Measurements from ENCODE around the gene GPRC5C. TPM values are rescaled to one million over a fixed set of nuclear protein-coding genes. Genes with fewer than 3 reads are reported as not detected.

The GPRC5C gene
- total and polyA plus RNA-seq, 2 of the 13 experiments (the other 11 are each of a cell fraction or from before 2014, with no cell fraction given) = 85.6 to 300 TPM

DNA sequence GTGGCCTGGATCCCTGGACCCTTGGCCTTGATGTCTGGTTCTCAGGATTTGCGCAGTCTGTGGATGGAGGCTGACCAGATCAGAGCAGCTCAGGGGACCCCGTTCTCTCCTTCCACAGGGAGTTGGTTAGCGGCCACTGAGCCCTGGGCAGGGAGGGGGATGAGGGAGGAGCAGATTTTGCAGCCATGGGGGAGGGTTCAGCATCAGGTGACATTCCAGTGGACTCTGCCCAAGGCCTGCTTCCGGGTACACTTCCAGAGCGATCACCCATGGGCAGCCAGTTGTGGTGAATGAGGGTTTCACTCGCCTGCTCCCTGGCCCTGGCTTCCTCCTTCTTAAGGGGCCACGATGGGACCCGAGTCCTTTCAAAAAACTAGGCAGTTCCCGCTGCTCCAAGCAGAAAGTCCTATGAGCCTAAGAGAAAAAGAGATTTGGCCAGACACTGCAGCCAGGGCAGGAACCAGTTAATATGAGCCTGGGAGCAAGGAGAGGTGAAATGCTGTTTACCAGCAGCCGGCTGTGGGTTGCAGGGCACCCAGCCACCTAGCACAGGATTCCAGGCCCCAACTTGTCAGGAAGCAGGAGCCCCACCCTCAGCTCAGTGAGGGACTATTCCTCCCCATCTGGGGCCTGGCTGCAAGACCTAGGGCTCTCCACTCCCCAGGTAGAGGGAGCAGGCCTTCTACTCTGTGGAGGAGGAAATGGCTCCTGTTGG lies 4.7 kb upstream of the GPRC5C start (continued):
- TF ChIP-seq NR2F1 (CRISPR knock-in tag; IDR thresholded peaks at IDR 0.05) (peak in 1 of 2 experiments; percentile 26; a peak in 1 of 4 replicates), CCDC6 (CRISPR knock-in tag; IDR thresholded peaks at IDR 0.05) (no peak), ZNF772 (CRISPR knock-in tag; IDR thresholded peaks at IDR 0.05) (no peak), ZNF547 (CRISPR knock-in tag; IDR thresholded peaks at IDR 0.05) (peak; percentile 68; the same call in 1 of the 2 replicates), ZNF460 (CRISPR knock-in tag; IDR thresholded peaks at IDR 0.05; ENCODE audit: borderline replicate concordance) (no peak), NCOR1 (IDR thresholded peaks at IDR 0.05; ENCODE audit: borderline replicate concordance, low read length) (peak; percentile 62; the same call in 1 of the 2 replicates), HDAC6 (IDR thresholded peaks at IDR 0.05; ENCODE audit: low read depth, low read length) (no peak), EZH2 (conservative IDR thresholded peaks at IDR 0.05; ENCODE audit: low read depth, low read length) (no peak), RFX3 (CRISPR knock-in tag; IDR thresholded peaks at IDR 0.05) (no peak), ERF (CRISPR knock-in tag; IDR thresholded peaks at IDR 0.05) (peak; percentile 90), ZNF10 (CRISPR knock-in tag; IDR thresholded peaks at IDR 0.05; ENCODE audit: borderline replicate concordance, low read depth) (no peak), ZNF879 (CRISPR knock-in tag; IDR thresholded peaks at IDR 0.05) (0 out of 2 replicates have a peak, but pooled peaks have one; percentile 48), FOXO1 (CRISPR knock-in tag; IDR thresholded peaks at IDR 0.05) (peak; percentile 61), HNF4A (CRISPR knock-in tag; IDR thresholded peaks at IDR 0.05) (peak; percentile 94), PHF8 (CRISPR knock-in tag; IDR thresholded peaks at IDR 0.05) (peak; percentile 63), ZC3H13 (CRISPR knock-in tag; IDR thresholded peaks at IDR 0.05) (peak; percentile 83; the same call in 1 of the 2 replicates), ZNF230 (CRISPR knock-in tag; IDR thresholded peaks at IDR 0.05) (0 out of 2 replicates have a peak, but pooled peaks have one; percentile 72), IRX3 (CRISPR knock-in tag; IDR thresholded peaks at IDR 0.05; ENCODE audit: borderline replicate concordance, low read depth) (peak; percentile 75; the same call in 1 of the 2 replicates), AGO1 (IDR thresholded peaks at IDR 0.05; ENCODE audit: low read depth, low read length, poor library complexity, severe bottlenecking) (no peak), NFKB2 (CRISPR knock-in tag; IDR thresholded peaks at IDR 0.05; ENCODE audit: borderline replicate concordance) (peak; percentile 53)
- TF ChIP-seq, protein P1, sequence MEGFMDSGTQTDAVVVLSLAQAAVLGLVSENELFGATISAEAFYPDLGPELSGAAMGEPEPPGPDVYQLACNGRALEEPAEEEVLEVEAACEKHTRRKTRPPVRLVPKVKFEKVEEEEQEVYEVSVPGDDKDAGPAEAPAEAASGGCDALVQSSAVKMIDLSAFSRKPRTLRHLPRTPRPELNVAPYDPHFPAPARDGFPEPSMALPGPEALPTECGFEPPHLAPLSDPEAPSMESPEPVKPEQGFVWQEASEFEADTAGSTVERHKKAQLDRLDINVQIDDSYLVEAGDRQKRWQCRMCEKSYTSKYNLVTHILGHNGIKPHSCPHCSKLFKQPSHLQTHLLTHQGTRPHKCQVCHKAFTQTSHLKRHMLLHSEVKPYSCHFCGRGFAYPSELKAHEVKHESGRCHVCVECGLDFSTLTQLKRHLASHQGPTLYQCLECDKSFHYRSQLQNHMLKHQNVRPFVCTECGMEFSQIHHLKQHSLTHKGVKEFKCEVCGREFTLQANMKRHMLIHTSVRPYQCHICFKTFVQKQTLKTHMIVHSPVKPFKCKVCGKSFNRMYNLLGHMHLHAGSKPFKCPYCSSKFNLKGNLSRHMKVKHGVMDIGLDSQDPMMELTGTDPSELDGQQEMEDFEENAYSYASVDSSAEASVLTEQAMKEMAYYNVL (CRISPR knock-in tag; IDR thresholded peaks at IDR 0.05; ENCODE audit: borderline replicate concordance) = 0 out of 2 replicates have a peak, but pooled peaks have one; percentile 37
- TF ChIP-seq, protein P2, sequence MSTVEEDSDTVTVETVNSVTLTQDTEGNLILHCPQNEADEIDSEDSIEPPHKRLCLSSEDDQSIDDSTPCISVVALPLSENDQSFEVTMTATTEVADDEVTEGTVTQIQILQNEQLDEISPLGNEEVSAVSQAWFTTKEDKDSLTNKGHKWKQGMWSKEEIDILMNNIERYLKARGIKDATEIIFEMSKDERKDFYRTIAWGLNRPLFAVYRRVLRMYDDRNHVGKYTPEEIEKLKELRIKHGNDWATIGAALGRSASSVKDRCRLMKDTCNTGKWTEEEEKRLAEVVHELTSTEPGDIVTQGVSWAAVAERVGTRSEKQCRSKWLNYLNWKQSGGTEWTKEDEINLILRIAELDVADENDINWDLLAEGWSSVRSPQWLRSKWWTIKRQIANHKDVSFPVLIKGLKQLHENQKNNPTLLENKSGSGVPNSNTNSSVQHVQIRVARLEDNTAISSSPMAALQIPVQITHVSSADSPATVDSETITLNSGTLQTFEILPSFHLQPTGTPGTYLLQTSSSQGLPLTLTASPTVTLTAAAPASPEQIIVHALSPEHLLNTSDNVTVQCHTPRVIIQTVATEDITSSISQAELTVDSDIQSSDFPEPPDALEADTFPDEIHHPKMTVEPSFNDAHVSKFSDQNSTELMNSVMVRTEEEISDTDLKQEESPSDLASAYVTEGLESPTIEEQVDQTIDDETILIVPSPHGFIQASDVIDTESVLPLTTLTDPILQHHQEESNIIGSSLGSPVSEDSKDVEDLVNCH (CRISPR knock-in tag; IDR thresholded peaks at IDR 0.05) = 0 out of 2 replicates have a peak, but pooled peaks have one; percentile 11
- TF ChIP-seq, protein P3, sequence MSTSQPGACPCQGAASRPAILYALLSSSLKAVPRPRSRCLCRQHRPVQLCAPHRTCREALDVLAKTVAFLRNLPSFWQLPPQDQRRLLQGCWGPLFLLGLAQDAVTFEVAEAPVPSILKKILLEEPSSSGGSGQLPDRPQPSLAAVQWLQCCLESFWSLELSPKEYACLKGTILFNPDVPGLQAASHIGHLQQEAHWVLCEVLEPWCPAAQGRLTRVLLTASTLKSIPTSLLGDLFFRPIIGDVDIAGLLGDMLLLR (CRISPR knock-in tag; IDR thresholded peaks at IDR 0.05) = peak; percentile 72; the same call in 1 of the 2 replicates
- TF ChIP-seq, protein P4, sequence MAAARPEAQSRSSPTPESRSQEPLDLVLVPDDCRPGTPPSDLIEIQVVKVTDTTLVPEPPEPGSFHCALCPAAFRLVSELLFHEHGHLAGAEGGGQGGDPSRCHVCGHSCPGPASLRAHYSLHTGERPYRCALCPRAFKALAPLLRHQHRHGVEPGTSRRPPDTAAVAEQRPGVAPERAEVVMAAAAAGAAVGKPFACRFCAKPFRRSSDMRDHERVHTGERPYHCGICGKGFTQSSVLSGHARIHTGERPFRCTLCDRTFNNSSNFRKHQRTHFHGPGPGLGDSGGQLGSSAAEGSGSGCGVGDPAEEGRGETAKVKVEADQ (CRISPR knock-in tag; IDR thresholded peaks at IDR 0.05; ENCODE audit: borderline replicate concordance) = peak; percentile 89; the same call in 1 of the 2 replicates

Data from HepG2 (cell line).